ENCODE data around the gene ADCK1.
"Not testable (repeated sequence)": the region's sequence is repeated elsewhere in the genome, so short reads cannot be mapped to it uniquely, and the experiment has no call there.

Gene ADCK1

DNA sequence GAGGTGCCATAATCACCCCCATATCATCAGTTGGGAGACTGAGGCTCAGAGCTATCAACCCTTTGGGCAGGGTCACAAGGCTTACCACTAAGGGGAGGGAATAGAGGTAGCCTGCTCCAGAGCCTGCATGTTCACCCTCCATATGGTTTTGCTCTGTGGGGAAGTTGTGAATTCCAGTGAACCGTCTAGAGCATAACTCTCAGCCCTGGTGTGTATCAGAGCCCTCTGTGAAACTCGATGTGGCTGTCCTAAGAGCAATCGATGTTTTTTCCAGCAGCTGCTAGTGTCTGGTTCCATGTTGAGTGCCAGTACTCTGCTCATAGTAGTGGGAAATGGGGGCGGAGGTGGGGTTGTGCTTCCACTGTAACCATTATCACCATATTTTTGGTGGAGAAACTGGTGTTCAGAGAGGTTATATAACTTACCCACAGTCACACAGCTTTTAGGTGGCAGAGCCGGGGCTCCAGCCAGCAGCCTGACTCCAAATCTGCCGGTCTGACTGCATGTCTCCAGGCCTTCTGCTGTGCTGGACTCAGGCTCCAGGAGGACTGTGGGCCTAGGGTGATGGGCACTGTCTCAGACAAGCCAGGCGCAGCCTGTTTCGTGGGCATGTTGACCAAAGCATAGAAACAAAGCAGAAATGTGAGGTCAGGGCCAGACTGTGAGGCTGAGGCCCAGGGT is 104.2 kb downstream of the ADCK1 start:
- Mint-ChIP-seq H3K27me3 (no peaks in the 10 kb centered on the region), H3K4me3 (no peak overlapping the region), H3K36me3 (ENCODE audit: insufficient read depth) (no peaks in the 10 kb centered on the region), H3K27ac (no peak overlapping the region), H3K9me3 (no peaks in the 10 kb centered on the region), H3K4me1 (ENCODE audit: low read depth in 2 of 2) (peaks cover 4 to 5% of the 10 kb centered on the region in 2 donors)
- ATAC-seq (replicated peaks), result no peak
- DNase-seq, result no peak

DNA sequence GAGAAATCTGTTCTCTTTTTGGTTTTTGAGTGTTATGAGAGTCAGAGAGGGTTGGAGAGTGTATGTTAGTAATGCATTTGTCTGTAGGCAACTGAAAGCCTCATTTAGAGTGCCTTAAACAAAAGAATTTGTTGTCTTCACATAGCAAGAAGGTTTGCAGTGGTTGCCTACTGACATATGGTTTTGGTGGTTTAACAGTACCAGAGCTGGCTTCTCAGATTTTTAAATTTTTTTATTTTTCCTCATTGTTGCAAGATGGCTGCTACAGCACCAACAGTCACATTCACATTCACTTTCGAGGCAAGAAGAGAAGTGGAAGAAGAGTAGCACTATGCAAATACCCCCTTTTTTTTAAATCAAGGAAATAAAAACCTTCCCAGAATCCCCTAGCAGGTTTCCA is 106.5 kb downstream of the ADCK1 start:
- Mint-ChIP-seq H3K27ac (no peak overlapping the region), H3K4me3 (no peak overlapping the region), H3K4me1 (ENCODE audit: low read depth in 2 of 2) (peaks cover 4 to 5% of the 10 kb centered on the region in 2 donors), H3K9me3 (no peaks in the 10 kb centered on the region), H3K36me3 (ENCODE audit: insufficient read depth) (no peaks in the 10 kb centered on the region), H3K27me3 (no peaks in the 10 kb centered on the region)
- ATAC-seq (replicated peaks) (no peak), DNase-seq (no peak)

DNA sequence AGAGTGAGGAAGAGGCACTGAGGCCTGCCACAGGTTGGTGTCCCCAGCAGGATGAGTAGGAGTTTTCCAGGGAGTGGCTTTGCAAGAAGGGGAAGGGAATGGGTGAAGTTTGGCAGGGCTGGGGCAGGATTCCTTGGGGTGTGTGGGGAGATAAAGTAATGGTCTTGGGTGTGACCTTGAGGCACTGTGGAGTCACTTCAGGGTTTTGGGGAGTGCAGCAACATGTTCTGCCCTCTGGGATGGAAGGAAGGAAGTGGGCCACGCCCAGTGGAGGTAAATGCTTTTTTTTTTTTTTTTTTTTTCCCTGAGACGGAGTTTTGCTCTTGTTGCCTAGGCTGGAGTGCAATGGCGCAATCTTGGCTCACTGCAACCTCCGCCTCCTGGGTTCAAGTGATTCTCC is 108.9 kb downstream of the ADCK1 start:
- H3K27ac Mint-ChIP-seq, result peak overlapping the region in 1 of 2 donors; percentile 8
- DNase-seq (no peak), ATAC-seq (replicated peaks) (no peak)
- H3K4me1 Mint-ChIP-seq (ENCODE audit: low read depth in 2 of 2), result peaks cover 4 to 5% of the 10 kb centered on the region in 2 donors
- no peaks in the 10 kb centered on the region for H3K36me3 Mint-ChIP-seq (ENCODE audit: insufficient read depth)
- H3K4me3 Mint-ChIP-seq, result no peak overlapping the region
- H3K27me3 Mint-ChIP-seq, result no peaks in the 10 kb centered on the region
- no peaks in the 10 kb centered on the region for H3K9me3 Mint-ChIP-seq

GRCh38 chr14:77909911-77910310 is 110.0 kb downstream of the ADCK1 start:
- ATAC-seq (replicated peaks) (no peak), DNase-seq (no peak)
- no peak overlapping the region for H3K4me3 Mint-ChIP-seq
- H3K27me3 Mint-ChIP-seq, result no peaks in the 10 kb centered on the region
- no peaks in the 10 kb centered on the region for H3K9me3 Mint-ChIP-seq
- H3K36me3 Mint-ChIP-seq (ENCODE audit: insufficient read depth), result no peaks in the 10 kb centered on the region
- no peak overlapping the region for H3K27ac Mint-ChIP-seq
- peaks cover 4 to 5% of the 10 kb centered on the region in 2 donors for H3K4me1 Mint-ChIP-seq (ENCODE audit: low read depth in 2 of 2)

GRCh38 chr14:77910506-77910905 is 110.6 kb downstream of the ADCK1 start:
- Mint-ChIP-seq H3K4me3 (no peak overlapping the region), H3K4me1 (ENCODE audit: low read depth in 2 of 2) (peaks cover 4 to 5% of the 10 kb centered on the region in 2 donors)
- ATAC-seq (replicated peaks), result no peak

GRCh38 chr14:77911356-77911755 is 111.4 kb downstream of the ADCK1 start:
- Mint-ChIP-seq H3K4me1 (ENCODE audit: low read depth in 2 of 2) (peaks cover 4 to 5% of the 10 kb centered on the region in 2 donors), H3K4me3 (no peak overlapping the region), H3K27me3 (no peaks in the 10 kb centered on the region), H3K36me3 (ENCODE audit: insufficient read depth) (no peaks in the 10 kb centered on the region), H3K27ac (no peak overlapping the region), H3K9me3 (no peaks in the 10 kb centered on the region)
- ATAC-seq (replicated peaks), result no peak
- DNase-seq, result no peak

More at GRCh38 chr14:77910506-77910905, 110.6 kb downstream of the ADCK1 start:
- no peaks in the 10 kb centered on the region for H3K27me3 Mint-ChIP-seq
- no peak overlapping the region for H3K27ac Mint-ChIP-seq
- H3K36me3 Mint-ChIP-seq (ENCODE audit: insufficient read depth), result no peaks in the 10 kb centered on the region
- H3K9me3 Mint-ChIP-seq, result no peaks in the 10 kb centered on the region
- DNase-seq, result no peak

DNA sequence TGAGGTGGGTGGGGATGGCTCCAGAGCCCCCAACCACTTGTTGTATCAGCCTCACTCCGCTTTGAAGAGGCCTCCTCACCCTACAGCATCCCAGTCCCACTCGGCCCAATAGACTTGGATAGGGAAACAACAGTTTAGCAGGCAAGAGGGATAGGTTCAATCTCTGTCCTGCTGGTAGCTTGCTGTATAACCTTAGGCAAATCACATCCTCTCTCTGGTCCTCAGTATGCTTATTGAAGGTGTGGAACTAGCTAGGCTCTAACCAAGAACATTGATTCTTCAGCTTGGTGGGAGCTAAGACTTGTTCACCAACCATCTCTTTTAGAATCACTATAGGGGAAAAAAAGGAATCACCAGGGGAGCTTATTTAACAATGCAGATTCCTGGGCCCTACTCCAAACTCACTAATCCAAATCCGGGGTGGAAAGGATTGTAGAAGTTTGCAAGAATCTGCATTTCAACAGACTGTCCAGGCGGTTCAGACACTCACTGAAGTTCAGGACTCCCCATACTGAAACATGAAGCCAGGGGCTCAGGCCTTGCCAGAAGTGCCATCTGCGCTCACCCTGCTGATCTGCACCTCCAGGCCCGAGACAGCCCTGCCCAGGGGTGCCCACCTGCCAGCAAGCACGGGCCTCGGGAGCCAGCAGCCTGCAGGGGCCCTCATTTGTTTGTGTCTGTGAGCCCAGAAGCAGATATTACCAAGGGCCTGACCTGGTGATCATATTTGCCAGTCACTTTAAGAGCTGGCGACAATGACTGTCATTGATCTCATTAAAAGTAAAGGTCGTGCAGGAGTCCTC is 113.0 kb downstream of the ADCK1 start:
- DNase-seq (no peak), ATAC-seq (replicated peaks) (no peak)
- Mint-ChIP-seq H3K27ac (no peak overlapping the region), H3K27me3 (no peaks in the 10 kb centered on the region), H3K9me3 (no peaks in the 10 kb centered on the region), H3K4me3 (no peak overlapping the region), H3K36me3 (ENCODE audit: insufficient read depth) (peaks cover 3% of the 10 kb centered on the region), H3K4me1 (ENCODE audit: low read depth in 2 of 2) (peaks cover 4 to 5% of the 10 kb centered on the region in 2 donors)

GRCh38 chr14:77914073-77914721 is 114.3 kb downstream of the ADCK1 start:
- Mint-ChIP-seq H3K27ac (no peak overlapping the region), H3K36me3 (ENCODE audit: insufficient read depth) (peaks cover 3% of the 10 kb centered on the region), H3K4me3 (no peak overlapping the region), H3K9me3 (no peaks in the 10 kb centered on the region), H3K27me3 (no peaks in the 10 kb centered on the region), H3K4me1 (ENCODE audit: low read depth in 2 of 2) (no peaks in the 10 kb centered on the region)
- ATAC-seq (replicated peaks), result no peak
- DNase-seq, result no peak

GRCh38 chr14:77915390-77915789 is 115.5 kb downstream of the ADCK1 start:
- not testable (repeated sequence) for H3K9me3 Mint-ChIP-seq; H3K36me3 Mint-ChIP-seq (ENCODE audit: insufficient read depth); H3K27ac Mint-ChIP-seq; DNase-seq; ATAC-seq (replicated peaks); H3K4me1 Mint-ChIP-seq (ENCODE audit: low read depth in 2 of 2); H3K27me3 Mint-ChIP-seq; H3K4me3 Mint-ChIP-seq

DNA sequence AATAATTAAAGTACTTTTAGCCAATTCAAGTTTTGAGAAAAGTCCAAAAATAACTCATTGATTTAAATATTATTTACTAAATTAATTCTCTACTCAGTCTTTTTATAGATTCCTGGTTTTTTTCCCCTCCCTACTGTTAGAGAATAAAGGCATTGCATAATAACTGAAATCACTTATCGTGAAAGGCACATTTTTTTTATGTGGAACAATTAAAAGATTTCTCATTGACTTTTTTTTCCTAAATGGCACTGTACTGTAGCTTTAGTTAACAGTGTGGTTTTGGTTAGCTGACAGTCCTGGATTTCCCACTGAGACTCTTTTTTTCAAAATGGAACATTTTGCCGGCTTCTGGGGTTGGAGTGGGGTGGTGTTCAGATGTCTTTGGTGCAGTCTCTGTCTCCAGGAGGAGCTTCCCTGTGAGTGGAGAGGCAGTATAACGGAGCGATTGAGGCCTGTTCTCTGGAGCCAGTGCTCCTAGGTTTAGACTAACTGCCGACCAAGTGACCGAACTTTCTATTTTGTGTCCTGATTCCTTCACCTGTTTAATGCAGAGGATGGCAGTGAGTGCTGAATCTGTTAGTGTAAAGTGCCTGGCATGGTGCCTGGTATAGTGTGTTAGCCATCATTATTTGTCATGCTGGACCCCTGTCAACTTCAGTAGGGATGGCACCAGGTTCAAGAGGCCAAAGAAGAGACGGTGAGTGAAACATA is 117.7 kb downstream of the ADCK1 start:
- no peak for DNase-seq
- no peaks in the 10 kb centered on the region for H3K27me3 Mint-ChIP-seq
- no peak overlapping the region for H3K27ac Mint-ChIP-seq
- no peak for ATAC-seq (replicated peaks)
- peaks cover 3% of the 10 kb centered on the region for H3K36me3 Mint-ChIP-seq (ENCODE audit: insufficient read depth)
- H3K9me3 Mint-ChIP-seq, result no peaks in the 10 kb centered on the region
- no peak overlapping the region for H3K4me3 Mint-ChIP-seq
- no peaks in the 10 kb centered on the region for H3K4me1 Mint-ChIP-seq (ENCODE audit: low read depth in 2 of 2)

DNA sequence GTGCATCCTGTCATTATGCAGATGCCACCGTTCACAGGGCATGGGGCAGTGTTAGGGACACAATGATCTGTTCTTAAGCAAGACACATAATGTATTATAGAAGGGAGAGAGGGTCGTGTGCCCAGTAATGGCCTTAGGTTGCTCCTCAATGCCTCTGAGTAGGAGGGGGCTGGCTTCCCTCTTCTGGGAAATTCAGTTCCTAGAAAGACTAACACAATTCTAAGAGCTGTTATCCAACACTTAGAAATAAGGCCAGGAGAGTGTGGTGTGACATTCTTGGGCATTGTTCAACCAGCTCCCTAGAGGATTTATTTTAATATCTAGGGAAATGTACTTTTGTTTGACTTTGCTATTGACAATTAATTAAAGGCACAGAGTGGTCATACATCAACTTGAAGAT is 118.5 kb downstream of the ADCK1 start:
- H3K4me3 Mint-ChIP-seq, result no peak overlapping the region
- no peak for ATAC-seq (replicated peaks)

GRCh38 chr14:77920312-77920711 is 120.4 kb downstream of the ADCK1 start:
- no peak overlapping the region for H3K27ac Mint-ChIP-seq
- ATAC-seq (replicated peaks), result no peak

More for the DNA sequence above, 118.5 kb downstream of the ADCK1 start:
- no peaks in the 10 kb centered on the region for H3K27me3 Mint-ChIP-seq
- H3K9me3 Mint-ChIP-seq, result no peaks in the 10 kb centered on the region
- no peak for DNase-seq
- no peak overlapping the region for H3K27ac Mint-ChIP-seq
- H3K36me3 Mint-ChIP-seq (ENCODE audit: insufficient read depth), result peaks cover 3% of the 10 kb centered on the region
- no peaks in the 10 kb centered on the region for H3K4me1 Mint-ChIP-seq (ENCODE audit: low read depth in 2 of 2)

DNA sequence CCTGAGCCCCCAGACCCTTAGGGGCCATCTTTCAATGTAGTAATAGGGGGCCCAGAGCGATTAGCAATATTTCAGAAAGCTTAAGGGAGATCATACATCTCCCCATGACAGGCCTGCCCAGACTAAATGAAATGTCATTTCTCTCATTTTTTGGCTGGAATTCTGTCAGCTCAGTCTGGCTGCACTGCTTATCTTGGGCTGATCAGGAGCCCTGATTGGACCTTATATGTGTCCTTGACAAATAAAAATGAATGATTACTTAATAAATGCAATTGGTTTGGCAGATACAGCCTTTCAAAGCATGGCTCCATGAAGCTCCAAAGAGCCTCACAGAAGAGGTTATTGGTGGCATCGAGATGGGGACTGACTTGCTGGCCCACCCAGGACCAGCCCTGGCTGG is 121.9 kb downstream of the ADCK1 start:
- DNase-seq (no peak), ATAC-seq (replicated peaks) (no peak)
- Mint-ChIP-seq H3K4me3 (no peak overlapping the region), H3K36me3 (ENCODE audit: insufficient read depth) (peaks cover 6% of the 10 kb centered on the region), H3K9me3 (no peaks in the 10 kb centered on the region), H3K4me1 (ENCODE audit: low read depth in 2 of 2) (no peaks in the 10 kb centered on the region), H3K27ac (no peak overlapping the region), H3K27me3 (no peaks in the 10 kb centered on the region)

More at GRCh38 chr14:77920312-77920711, 120.4 kb downstream of the ADCK1 start:
- Mint-ChIP-seq H3K36me3 (ENCODE audit: insufficient read depth) (peaks cover 6% of the 10 kb centered on the region), H3K27me3 (no peaks in the 10 kb centered on the region), H3K4me1 (ENCODE audit: low read depth in 2 of 2) (no peaks in the 10 kb centered on the region), H3K4me3 (no peak overlapping the region), H3K9me3 (no peaks in the 10 kb centered on the region)
- DNase-seq, result no peak

All from effector memory CD8-positive, alpha-beta T cell (primary cell).